ENCODE data around the gene DMC1. TPM values are rescaled to one million over a fixed set of nuclear protein-coding genes. Genes with fewer than 3 reads are reported as not detected.

DMC1 gene
- total and polyA plus RNA-seq, 2 of the 4 experiments (the other 2 are of a cell fraction): 0.18 to 0.38 TPM

DNA sequence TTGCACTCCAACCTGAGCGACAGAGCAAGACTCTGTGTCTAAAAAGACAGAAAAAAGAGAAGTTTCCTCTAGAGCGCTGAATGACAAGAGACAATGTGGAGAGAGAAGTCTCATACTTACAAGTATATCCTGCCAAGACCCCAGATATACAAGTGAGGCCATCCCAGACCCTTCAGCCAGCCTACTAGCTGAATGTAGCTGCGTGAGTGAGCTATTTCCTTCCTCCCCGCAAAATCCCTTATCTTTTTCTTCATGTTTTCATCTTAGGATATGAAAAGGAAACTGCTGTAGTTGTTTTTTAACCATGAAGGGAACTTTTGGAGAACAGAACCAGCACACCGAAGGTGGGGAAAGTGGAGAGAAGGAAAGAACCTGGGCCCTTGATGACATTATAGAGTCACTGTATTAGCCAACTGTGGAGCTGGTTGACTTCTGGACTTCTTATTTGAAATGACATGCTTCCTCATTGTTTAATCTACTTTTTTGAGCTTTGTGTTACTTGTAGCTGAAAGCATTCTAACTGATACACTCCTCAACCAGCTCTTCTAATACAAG lies 59.5 kb downstream of the DMC1 start:
- Histone ChIP-seq H2AK9ac (replicated peaks; ENCODE audit: low read depth, low read length, poor library complexity) (no peak overlapping the region), H3K36me3 (ENCODE audit: control insufficient read depth, insufficient read depth, low read length) (no peaks in the 10 kb centered on the region), H3K4me1 (ENCODE audit: control insufficient read depth, insufficient read depth, low read length) (peaks cover 2% of the 10 kb centered on the region; the same call in 1 of the 2 replicates), H2BK5ac (ENCODE audit: low read depth, low read length, poor library complexity, severe bottlenecking) (no peak overlapping the region), H3K23ac (ENCODE audit: low read depth, low read length) (no peak overlapping the region), H3K14ac (replicated peaks; ENCODE audit: low read depth, low read length) (no peak overlapping the region), H2BK120ac (ENCODE audit: low read depth, low read length) (no peak overlapping the region), H3K79me1 (ENCODE audit: low read depth in 1 of 2, low read length in 2 of 2) (peaks cover 4 to 8% of the 10 kb centered on the region in 2 experiments; a peak in 2 of 4 replicates), H3K27ac (ENCODE audit: insufficient read depth, low read length) (no peak overlapping the region), H2AK5ac (ENCODE audit: low read depth, low read length) (no peak overlapping the region), H3K9ac (ENCODE audit: low read depth, low read length) (no peak overlapping the region), H2BK15ac (ENCODE audit: low read depth, low read length) (no peak overlapping the region), H4K91ac (ENCODE audit: insufficient read depth, low read depth, low read length) (no peak overlapping the region), H3K4ac (ENCODE audit: low read depth, low read length) (no peak overlapping the region), H3K56ac (ENCODE audit: extremely low read depth, insufficient read depth, low read length) (no peak overlapping the region), H3K27me3 (ENCODE audit: control insufficient read depth, insufficient read depth, low read length) (no peaks in the 10 kb centered on the region), H4K8ac (ENCODE audit: low read depth in 2 of 2, low read length in 2 of 2) (no peak overlapping the region), H2AFZ (replicated peaks; ENCODE audit: low read length, poor library complexity) (no peak overlapping the region), H3K18ac (ENCODE audit: low read depth, low read length) (no peak overlapping the region), H3K4me2 (ENCODE audit: low read depth, low read length) (no peak overlapping the region), H4K5ac (ENCODE audit: low read depth, low read length) (no peak overlapping the region), H3K9me1 (ENCODE audit: insufficient read depth, low read length) (peaks cover 3% of the 10 kb centered on the region), H2BK20ac (ENCODE audit: low read depth, low read length) (no peak overlapping the region), H3K4me3 (ENCODE audit: insufficient read depth, low read depth, low read length) (no peak overlapping the region), H3K9me3 (ENCODE audit: control insufficient read depth, insufficient read depth, low read length) (no peaks in the 10 kb centered on the region), H4K20me1 (ENCODE audit: insufficient read depth, low read length) (no peaks in the 10 kb centered on the region)
- POLR2A ChIA-PET (ENCODE audit: unreplicated experiment): interaction anchor here (0.6 kb wide), 1 partner anchor 19 kb away, joined by 3 read pairs; no protein-coding TSS in a partner anchor
- CTCF ChIA-PET: no interaction called here
- dilution Hi-C loops (cut with HindIII; ENCODE audit: low sequenced_read_pairs, unreplicated experiment): no loop called here
- intact Hi-C loops (cut with micrococcal nuclease): no loop called here
- no peak for ATAC-seq (ENCODE audit: low read depth)
- WGBS, 2 experiments (ENCODE audit: extremely low coverage in 2 of 2, insufficient read length in 1 of 2): no CpG with 5 or more reads among the region's 5 CpGs
- no peak for DNase-seq
- in situ Hi-C loops (cut with MboI; ENCODE audit: low sequenced_read_pairs): no loop called here
- no TSS peak for BruUV-seq (replicated peaks)
- TF ChIP-seq NFE2L2 (IDR thresholded peaks at IDR 0.05; ENCODE audit: low read depth, low read length): no peak
- TF ChIP-seq POLR2A (IDR thresholded peaks at IDR 0.05; ENCODE audit: low read depth, low read length): no peak
- no peak for TF ChIP-seq RFX5 (IDR thresholded peaks at IDR 0.05; ENCODE audit: low read depth, low read length)
- TF ChIP-seq, protein P1, sequence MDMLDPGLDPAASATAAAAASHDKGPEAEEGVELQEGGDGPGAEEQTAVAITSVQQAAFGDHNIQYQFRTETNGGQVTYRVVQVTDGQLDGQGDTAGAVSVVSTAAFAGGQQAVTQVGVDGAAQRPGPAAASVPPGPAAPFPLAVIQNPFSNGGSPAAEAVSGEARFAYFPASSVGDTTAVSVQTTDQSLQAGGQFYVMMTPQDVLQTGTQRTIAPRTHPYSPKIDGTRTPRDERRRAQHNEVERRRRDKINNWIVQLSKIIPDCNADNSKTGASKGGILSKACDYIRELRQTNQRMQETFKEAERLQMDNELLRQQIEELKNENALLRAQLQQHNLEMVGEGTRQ (IDR thresholded peaks at IDR 0.05; ENCODE audit: low read depth, low read length): no peak
- no peak for TF ChIP-seq MAZ (IDR thresholded peaks at IDR 0.05; ENCODE audit: borderline replicate concordance, low read depth, low read length)
- TF ChIP-seq, protein P2, sequence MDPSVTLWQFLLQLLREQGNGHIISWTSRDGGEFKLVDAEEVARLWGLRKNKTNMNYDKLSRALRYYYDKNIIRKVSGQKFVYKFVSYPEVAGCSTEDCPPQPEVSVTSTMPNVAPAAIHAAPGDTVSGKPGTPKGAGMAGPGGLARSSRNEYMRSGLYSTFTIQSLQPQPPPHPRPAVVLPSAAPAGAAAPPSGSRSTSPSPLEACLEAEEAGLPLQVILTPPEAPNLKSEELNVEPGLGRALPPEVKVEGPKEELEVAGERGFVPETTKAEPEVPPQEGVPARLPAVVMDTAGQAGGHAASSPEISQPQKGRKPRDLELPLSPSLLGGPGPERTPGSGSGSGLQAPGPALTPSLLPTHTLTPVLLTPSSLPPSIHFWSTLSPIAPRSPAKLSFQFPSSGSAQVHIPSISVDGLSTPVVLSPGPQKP (IDR thresholded peaks at IDR 0.05; ENCODE audit: borderline replicate concordance, low read depth, low read length): no peak
- no peak for TF ChIP-seq MXI1 (IDR thresholded peaks at IDR 0.05; ENCODE audit: borderline replicate concordance, low read depth, low read length)
- no peak for TF ChIP-seq SMC3 (IDR thresholded peaks at IDR 0.05; ENCODE audit: low read depth, low read length)
- no peak for TF ChIP-seq CHD1 (IDR thresholded peaks at IDR 0.05; ENCODE audit: low read depth, low read length)
- no peak for TF ChIP-seq RCOR1 (IDR thresholded peaks at IDR 0.05; ENCODE audit: insufficient replicate concordance, low read length)
- no peak for TF ChIP-seq BHLHE40 (IDR thresholded peaks at IDR 0.05; ENCODE audit: low read depth, low read length)
- no peak for TF ChIP-seq FOS (IDR thresholded peaks at IDR 0.05; ENCODE audit: low read depth, low read length)
- no peak for TF ChIP-seq MAFK (IDR thresholded peaks at IDR 0.05; ENCODE audit: low read depth, low read length)
- no peak for TF ChIP-seq CEBPB (IDR thresholded peaks at IDR 0.05; ENCODE audit: low read depth, low read length)
- TF ChIP-seq, protein P3, sequence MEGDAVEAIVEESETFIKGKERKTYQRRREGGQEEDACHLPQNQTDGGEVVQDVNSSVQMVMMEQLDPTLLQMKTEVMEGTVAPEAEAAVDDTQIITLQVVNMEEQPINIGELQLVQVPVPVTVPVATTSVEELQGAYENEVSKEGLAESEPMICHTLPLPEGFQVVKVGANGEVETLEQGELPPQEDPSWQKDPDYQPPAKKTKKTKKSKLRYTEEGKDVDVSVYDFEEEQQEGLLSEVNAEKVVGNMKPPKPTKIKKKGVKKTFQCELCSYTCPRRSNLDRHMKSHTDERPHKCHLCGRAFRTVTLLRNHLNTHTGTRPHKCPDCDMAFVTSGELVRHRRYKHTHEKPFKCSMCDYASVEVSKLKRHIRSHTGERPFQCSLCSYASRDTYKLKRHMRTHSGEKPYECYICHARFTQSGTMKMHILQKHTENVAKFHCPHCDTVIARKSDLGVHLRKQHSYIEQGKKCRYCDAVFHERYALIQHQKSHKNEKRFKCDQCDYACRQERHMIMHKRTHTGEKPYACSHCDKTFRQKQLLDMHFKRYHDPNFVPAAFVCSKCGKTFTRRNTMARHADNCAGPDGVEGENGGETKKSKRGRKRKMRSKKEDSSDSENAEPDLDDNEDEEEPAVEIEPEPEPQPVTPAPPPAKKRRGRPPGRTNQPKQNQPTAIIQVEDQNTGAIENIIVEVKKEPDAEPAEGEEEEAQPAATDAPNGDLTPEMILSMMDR (conservative IDR thresholded peaks at IDR 0.05; ENCODE audit: low read depth, low read length): no peak
- TF ChIP-seq RAD21 (IDR thresholded peaks at IDR 0.05; ENCODE audit: low read length): no peak
